HG02884 (cell line): ENCODE data around the gene UBE2L3.
"Not testable (repeated sequence)": the region's sequence is repeated elsewhere in the genome, so short reads cannot be mapped to it uniquely, and the experiment has no call there.

ENCODE experiments used
- ATAC-seq: cut with Tn5 transposase; IDR thresholded peaks from one replicate; pipeline ENCODE4 v1.9.1; 2021; ENCODE audit warnings: mild to moderate bottlenecking, moderate library complexity; ENCODE audit not compliant: unreplicated experiment

Gene UBE2L3

GRCh38 chr22:21567456-21568346, at the start of gene UBE2L3:
UBE2L3 (plus strand) TSS chr22:21567714; CDS start chr22:21567745, 31 bp downstream.
- ATAC-seq, result peak; percentile 68

GRCh38 chr22:21526705-21527500, 40.6 kb upstream of the UBE2L3 start:
- not testable (repeated sequence) for ATAC-seq

- ATAC-seq, result not testable (repeated sequence)
Measured at GRCh38 chr22:21531525-21531924, 36.0 kb upstream of the UBE2L3 start.

GRCh38 chr22:21532863-21533648, 34.5 kb upstream of the UBE2L3 start:
- not testable (repeated sequence) for ATAC-seq

- not testable (repeated sequence) for ATAC-seq
Measured at GRCh38 chr22:21539862-21540261, 27.7 kb upstream of the UBE2L3 start.

- not testable (repeated sequence) for ATAC-seq
Measured at GRCh38 chr22:21544432-21545322, 22.8 kb upstream of the UBE2L3 start.

GRCh38 chr22:21549558-21549957, 18.0 kb upstream of the UBE2L3 start:
- not testable (repeated sequence) for ATAC-seq

- ATAC-seq, result not testable (repeated sequence)
Measured at GRCh38 chr22:21550008-21550677, 17.4 kb upstream of the UBE2L3 start.

GRCh38 chr22:21550678-21551047, 16.9 kb upstream of the UBE2L3 start:
- ATAC-seq, result not testable (repeated sequence)

- not testable (repeated sequence) for ATAC-seq
Measured at GRCh38 chr22:21551361-21551760, 16.2 kb upstream of the UBE2L3 start, which contains the start of gene RIMBP3C. RIMBP3C (minus strand) TSS chr22:21551461; CDS start chr22:21550976, 485 bp downstream.

GRCh38 chr22:21559345-21560125, 8.0 kb upstream of the UBE2L3 start:
- not testable (repeated sequence) for ATAC-seq

GRCh38 chr22:21560657-21561056, 6.9 kb upstream of the UBE2L3 start:
- not testable (repeated sequence) for ATAC-seq

- no peak for ATAC-seq
Measured at GRCh38 chr22:21563912-21564311, 3.6 kb upstream of the UBE2L3 start.

- no peak for ATAC-seq
Measured at GRCh38 chr22:21564411-21564810, 3.1 kb upstream of the UBE2L3 start.

- no peak for ATAC-seq
Measured at GRCh38 chr22:21568347-21569075, 997 bp downstream of the UBE2L3 start.

- ATAC-seq, result not testable (repeated sequence)
Measured at GRCh38 chr22:21569076-21569427, 1.5 kb downstream of the UBE2L3 start.

- ATAC-seq, result no peak
Measured at GRCh38 chr22:21569459-21570170, 2.1 kb downstream of the UBE2L3 start.
